HUES6 (cell line): ENCODE data around the gene AGBL4.

Source experiments
- H3K27ac ChIP-seq: 2 replicates; pipeline ENCODE4 v1.7.0; 2013; ENCODE audit warnings: low read depth, mild to moderate bottlenecking, low read length, inconsistent platforms
- H3K27me3 ChIP-seq: 2 replicates; pipeline ENCODE4 v1.6.1; 2013; ENCODE audit warnings: low read length; ENCODE audit not compliant: control insufficient read depth, insufficient read depth
- H3K36me3 ChIP-seq: 2 replicates; pipeline ENCODE4 v1.6.1; 2013; ENCODE audit warnings: low read length; ENCODE audit not compliant: control insufficient read depth, insufficient read depth
- H3K4me1 ChIP-seq: 2 replicates; pipeline ENCODE4 v1.6.1; 2013; ENCODE audit warnings: low read length; ENCODE audit not compliant: control insufficient read depth, insufficient read depth
- H3K4me3 ChIP-seq: 2 replicates; pipeline ENCODE4 v1.5.1; 2013; ENCODE audit warnings: low read depth, low read length
- H3K9ac ChIP-seq: one replicate; pipeline ENCODE4 v1.6.1; 2013; ENCODE audit warnings: mild to moderate bottlenecking, low read length
- H3K9me3 ChIP-seq: 2 replicates; pipeline ENCODE4 v1.6.1; 2013; ENCODE audit warnings: low read depth, low read length; ENCODE audit not compliant: control insufficient read depth, insufficient read depth

The AGBL4 gene

DNA sequence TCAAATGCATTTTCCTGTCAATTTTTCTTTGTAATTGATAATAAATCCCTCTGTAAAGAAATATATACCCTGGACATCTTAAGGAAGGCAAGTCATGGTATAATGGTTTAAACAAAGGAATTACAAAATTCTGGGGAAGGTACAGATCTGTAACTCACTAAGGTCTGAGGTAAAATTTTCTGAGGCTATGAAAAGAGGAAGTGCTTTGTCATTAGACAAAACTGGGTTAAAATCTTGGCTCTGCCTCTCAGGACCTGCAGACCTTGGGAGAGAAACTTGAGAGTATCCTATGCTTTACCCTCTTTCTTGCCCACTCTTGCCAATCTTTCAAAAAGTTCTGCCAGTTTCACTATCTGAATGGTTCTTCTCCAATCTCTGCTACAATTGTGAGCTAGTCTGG is 1220.3 kb downstream of the AGBL4 start:
- Histone ChIP-seq H3K9ac (no peak overlapping the region), H3K9me3 (no peaks in the 10 kb centered on the region), H3K27me3 (no peaks in the 10 kb centered on the region; the same call in 1 of the 2 replicates), H3K4me1 (no peaks in the 10 kb centered on the region), H3K27ac (no peak overlapping the region), H3K4me3 (no peak overlapping the region), H3K36me3 (no peaks in the 10 kb centered on the region)

DNA sequence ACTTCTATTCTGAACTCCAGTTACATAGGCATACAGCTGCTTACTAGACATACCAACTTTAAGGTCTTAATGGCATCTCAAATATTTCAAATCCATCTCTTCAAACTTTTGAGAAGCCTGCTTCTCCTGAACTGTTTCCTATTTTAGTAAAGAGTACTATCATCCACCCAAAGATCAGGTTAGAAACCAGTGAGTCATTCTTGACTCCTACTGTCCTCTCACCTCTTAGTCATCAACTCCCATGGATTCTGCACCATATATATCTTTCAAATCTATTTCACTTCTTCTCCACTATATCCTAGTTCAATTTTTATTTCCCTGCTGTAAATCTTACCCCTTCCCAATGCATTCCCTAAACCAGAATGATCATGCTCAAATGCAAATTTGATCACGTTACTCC is 1228.9 kb downstream of the AGBL4 start:
- Histone ChIP-seq H3K27me3 (no peaks in the 10 kb centered on the region), H3K9ac (no peak overlapping the region), H3K27ac (no peak overlapping the region), H3K9me3 (no peaks in the 10 kb centered on the region), H3K36me3 (no peaks in the 10 kb centered on the region), H3K4me1 (no peaks in the 10 kb centered on the region; the same call in 1 of the 2 replicates), H3K4me3 (no peak overlapping the region)

DNA sequence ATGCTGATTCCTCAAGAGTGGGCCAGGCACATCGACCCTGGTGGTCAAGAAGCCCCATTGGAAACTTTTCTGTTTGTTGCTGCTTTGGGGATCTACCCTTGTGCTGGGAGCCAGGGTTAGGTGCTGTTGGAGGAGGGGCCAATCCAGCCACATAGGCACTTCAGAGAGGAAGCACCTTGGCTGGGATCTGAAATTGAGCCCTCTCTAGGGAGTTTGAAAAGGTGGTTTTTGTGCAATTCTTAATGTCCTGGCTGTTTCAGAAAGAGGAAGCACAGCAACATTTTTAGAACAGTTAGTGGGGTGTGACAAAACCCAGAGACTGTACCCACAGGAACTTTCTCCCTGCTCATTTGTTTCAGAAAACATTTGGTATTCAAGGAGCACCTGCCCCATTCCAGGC is 1229.9 kb downstream of the AGBL4 start:
- H3K4me3 ChIP-seq: no peak overlapping the region
- H3K9me3 ChIP-seq: no peaks in the 10 kb centered on the region
- no peaks in the 10 kb centered on the region for H3K27me3 ChIP-seq
- no peaks in the 10 kb centered on the region; the same call in 1 of the 2 replicates for H3K4me1 ChIP-seq
- no peak overlapping the region for H3K9ac ChIP-seq
- H3K27ac ChIP-seq: no peak overlapping the region
- no peaks in the 10 kb centered on the region for H3K36me3 ChIP-seq

DNA sequence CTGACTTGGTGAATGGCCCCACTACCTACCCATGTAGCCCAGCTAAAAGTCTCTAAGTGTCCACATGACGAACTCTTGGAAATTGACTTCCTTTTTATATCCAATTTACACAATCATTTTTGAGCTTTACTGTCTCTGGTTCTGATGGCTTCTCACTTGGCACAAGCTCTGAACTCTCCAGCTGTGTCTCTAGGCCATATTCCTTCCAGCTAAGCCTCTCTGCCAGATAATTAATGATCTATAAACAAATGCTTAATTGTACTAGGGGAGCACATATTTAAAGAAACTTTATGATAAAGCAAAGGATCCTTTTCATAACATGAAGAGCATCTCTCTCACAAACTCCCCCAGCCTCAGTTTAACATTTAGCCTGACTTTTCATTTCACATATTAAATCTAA is 1230.8 kb downstream of the AGBL4 start:
- Histone ChIP-seq H3K27ac (no peak overlapping the region), H3K9me3 (no peaks in the 10 kb centered on the region), H3K36me3 (no peaks in the 10 kb centered on the region), H3K9ac (no peak overlapping the region), H3K4me3 (no peak overlapping the region), H3K27me3 (no peaks in the 10 kb centered on the region), H3K4me1 (no peaks in the 10 kb centered on the region; the same call in 1 of the 2 replicates)

DNA sequence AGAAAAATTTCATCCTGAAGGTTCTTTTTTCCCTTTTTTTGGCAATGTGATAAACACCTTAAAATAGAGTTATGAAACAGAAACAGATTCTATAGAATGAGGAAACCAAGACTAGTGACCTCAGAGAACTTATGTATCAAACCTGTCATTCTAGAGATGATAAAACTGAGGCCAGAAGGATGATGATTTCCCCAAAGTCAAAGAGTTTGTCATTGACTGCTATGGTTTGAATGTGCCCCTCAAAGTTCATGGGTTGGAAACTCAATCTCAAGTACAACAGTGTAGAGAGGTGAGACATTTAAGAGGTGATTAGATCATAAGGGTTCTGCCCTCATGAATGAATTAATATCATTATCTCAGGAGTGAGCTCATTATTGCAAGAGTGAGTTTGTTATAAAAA is 1233.4 kb downstream of the AGBL4 start:
- Histone ChIP-seq H3K9ac (no peak overlapping the region), H3K27me3 (no peaks in the 10 kb centered on the region), H3K4me1 (no peaks in the 10 kb centered on the region; the same call in 1 of the 2 replicates), H3K9me3 (no peaks in the 10 kb centered on the region), H3K36me3 (no peaks in the 10 kb centered on the region), H3K4me3 (no peak overlapping the region), H3K27ac (no peak overlapping the region)

DNA sequence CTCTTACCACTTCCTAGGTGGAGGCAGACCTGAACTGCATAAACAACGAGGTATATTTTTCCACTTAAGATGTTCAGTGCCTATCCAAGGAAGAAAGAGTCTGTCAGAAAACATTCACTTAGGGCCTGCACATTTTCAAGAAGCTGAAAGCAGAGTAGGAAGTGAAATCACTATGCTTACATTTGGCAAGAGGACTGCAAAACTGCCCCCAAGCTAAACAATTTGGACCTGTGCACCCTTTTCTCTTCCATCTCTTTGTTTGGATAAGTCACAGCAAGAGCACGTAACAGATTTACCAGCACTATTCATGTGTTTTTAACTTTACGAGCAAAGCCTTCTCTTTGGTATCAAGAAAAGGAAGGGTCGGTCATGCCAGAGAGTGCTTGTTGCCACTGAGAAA is 1233.9 kb downstream of the AGBL4 start:
- Histone ChIP-seq H3K9ac (no peak overlapping the region), H3K36me3 (no peaks in the 10 kb centered on the region), H3K27ac (no peak overlapping the region), H3K27me3 (no peaks in the 10 kb centered on the region), H3K9me3 (no peaks in the 10 kb centered on the region), H3K4me1 (no peaks in the 10 kb centered on the region; the same call in 1 of the 2 replicates), H3K4me3 (no peak overlapping the region)

DNA sequence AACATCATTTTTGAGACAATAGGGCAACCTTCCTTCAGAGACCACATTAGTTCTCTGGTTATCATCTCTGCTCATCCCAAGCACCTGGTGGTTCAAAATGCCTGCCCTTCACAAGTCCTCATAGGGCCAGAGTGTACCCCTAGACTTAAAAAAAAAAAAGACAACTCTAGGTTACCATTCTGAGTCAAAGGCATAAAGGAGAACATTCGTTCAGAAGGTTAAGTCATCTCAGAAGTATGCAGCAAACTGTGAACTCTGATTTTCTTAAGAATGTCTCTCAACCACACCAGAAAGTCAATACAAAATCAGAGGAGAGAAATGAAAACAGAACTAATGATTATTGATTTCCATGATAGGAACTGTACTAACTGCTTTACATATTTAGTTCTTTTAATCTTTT is 1237.9 kb downstream of the AGBL4 start:
- H3K27me3 ChIP-seq: no peaks in the 10 kb centered on the region
- H3K4me3 ChIP-seq: no peak overlapping the region
- H3K9ac ChIP-seq: no peak overlapping the region
- no peaks in the 10 kb centered on the region for H3K9me3 ChIP-seq
- no peaks in the 10 kb centered on the region for H3K4me1 ChIP-seq
- no peaks in the 10 kb centered on the region for H3K36me3 ChIP-seq
- no peak overlapping the region for H3K27ac ChIP-seq

DNA sequence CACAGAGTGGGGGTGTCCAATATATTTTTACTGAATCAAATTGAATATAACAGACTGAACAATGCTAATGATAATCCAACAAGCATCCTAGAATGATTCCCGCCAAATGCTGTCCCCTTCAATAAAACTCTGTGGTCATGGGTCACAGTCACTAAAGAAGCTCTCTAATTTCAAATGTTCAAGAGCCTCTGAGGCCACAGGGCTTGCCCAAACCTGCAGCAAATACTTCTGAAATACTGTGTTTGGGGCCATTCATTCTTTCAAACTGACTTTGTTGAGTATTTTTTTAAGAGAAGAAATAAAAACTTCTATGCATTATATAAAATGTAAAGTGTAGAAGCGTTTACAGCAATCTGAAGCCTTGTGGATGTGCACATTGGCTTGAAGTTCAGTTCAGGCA is 1239.5 kb downstream of the AGBL4 start:
- H3K9ac ChIP-seq: no peak overlapping the region
- H3K27me3 ChIP-seq: peaks cover 1% of the 10 kb centered on the region; the same call in 1 of the 2 replicates
- H3K4me3 ChIP-seq: no peak overlapping the region
- no peaks in the 10 kb centered on the region for H3K36me3 ChIP-seq
- H3K4me1 ChIP-seq: no peaks in the 10 kb centered on the region
- H3K27ac ChIP-seq: no peak overlapping the region
- no peaks in the 10 kb centered on the region for H3K9me3 ChIP-seq

DNA sequence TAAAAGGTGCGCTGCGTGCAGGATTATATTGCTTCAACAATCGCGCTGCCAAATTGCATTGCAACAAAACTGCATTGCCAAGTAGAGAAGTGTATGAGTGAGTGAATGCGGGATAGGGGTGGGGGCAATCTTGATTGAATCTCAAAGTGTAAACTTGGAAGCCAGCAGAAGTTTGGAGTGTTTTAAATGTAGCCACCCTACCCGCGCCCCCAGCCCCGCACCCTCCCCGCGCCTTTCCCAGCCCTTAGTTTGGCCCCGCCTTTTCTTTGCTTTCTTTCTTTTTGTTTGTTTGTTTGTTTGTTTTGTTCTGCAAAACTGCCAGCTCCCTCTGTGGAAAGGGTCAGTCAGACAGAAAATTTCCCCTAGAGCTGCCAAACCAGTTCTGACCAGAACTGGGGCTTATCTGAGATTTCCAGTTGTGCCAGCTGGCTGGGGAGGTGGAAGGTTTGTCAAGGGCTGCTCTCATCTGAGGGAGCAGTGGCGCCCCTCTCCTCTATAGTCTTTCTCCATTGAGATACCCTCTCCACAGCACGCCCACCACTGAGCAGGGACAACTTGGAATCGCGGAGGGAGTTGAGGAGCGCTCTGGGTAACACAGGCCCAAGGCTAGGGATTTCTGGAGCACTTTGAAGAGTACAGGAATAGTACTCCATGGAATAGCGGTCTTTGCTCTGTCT is 1246.4 kb downstream of the AGBL4 start:
- H3K9me3 ChIP-seq: no peaks in the 10 kb centered on the region
- H3K9ac ChIP-seq: peak overlapping the region; percentile 38
- no peak overlapping the region for H3K27ac ChIP-seq
- H3K27me3 ChIP-seq: peaks cover 23% of the 10 kb centered on the region
- H3K4me3 ChIP-seq: peak overlapping the region; percentile 84
- H3K4me1 ChIP-seq: peaks cover 6% of the 10 kb centered on the region; the same call in 1 of the 2 replicates
- no peaks in the 10 kb centered on the region for H3K36me3 ChIP-seq

DNA sequence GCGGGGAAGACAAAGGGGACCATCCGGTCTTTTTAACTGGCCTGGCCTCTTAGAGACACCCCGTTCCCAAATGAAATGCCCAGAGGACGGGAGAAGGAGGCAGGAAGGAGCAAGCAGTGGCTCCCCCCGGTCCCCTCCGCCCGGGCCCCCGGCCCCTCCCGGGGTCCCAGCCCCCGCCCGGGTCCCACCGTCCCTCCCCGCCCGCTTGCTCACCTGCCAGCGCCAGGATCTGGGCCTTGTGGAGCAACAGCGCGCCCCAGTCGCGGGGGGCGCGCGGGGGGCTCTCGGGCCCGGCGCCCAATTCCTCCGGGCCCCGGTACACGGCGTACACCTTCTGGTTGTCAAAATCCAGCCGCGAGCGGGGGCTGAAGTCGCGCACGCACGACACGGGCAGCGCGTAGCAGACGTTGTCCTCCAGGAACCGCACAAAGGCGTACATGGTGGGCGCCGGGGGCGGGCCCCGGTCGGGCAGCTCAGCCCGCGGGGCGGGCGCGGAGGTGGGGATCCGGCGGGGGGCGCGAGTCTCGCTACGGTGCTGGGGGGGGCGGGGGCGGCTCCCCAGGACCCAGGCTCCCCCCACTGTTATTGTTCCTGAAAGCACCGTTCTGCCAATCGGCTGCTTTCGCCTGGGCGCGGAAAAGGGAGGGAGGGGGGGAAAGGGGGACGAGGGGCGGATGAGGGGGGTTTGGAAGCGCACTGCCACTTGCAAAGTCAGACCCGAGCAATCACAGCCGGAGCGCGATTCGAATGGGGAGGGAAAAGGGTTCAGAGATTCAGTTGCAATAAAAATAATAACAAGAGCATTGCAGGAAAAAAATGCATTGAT is 1247.1 kb downstream of the AGBL4 start, which contains the start of gene BEND5:
Gene BEND5 (minus strand): TSS at position 499 of the 826 bp plus-strand sequence. CDS start 60 bp downstream, at position 439.
- Histone ChIP-seq H3K9ac (peak within 1 kb of the TSS; percentile 56), H3K36me3 (peaks cover 4% of the 10 kb centered on the region; the same call in 1 of the 2 replicates), H3K4me1 (peaks cover 6% of the 10 kb centered on the region; the same call in 1 of the 2 replicates), H3K4me3 (peak within 1 kb of the TSS; percentile 84), H3K9me3 (no peaks in the 10 kb centered on the region), H3K27me3 (peaks cover 23% of the 10 kb centered on the region), H3K27ac (no peak within 1 kb of the TSS)

DNA sequence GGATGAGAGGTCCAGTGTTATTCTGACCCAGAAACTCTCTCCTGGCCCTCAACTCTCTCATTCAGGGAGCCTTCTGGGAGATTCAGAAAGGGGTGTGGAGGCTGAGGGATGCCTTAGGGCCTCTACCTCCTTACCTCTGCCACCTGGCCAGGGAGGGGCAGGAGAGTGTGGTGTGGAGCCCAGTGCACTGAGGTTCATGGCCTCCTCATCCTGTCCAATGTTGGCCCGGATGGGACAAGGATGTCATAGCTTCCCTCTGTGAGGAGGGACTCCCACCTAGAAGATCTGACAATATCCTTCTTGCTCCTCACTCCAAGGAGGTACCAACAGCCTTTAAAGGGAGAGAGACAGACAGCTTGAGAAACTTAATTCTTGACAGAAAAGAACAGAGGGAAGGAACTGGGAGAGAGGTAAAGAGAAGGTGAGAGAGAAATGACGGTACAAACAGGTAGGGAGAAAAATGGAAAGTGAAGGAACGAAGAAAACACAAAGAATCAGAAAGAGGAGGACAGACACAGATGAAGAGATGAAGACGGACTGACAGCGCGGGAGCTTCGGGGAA is 1247.8 kb downstream of the AGBL4 start:
- peak overlapping the region; percentile 56 for H3K9ac ChIP-seq
- H3K36me3 ChIP-seq: peaks cover 7% of the 10 kb centered on the region; the same call in 1 of the 2 replicates
- H3K4me1 ChIP-seq: peaks cover 6% of the 10 kb centered on the region; the same call in 1 of the 2 replicates
- H3K27me3 ChIP-seq: peaks cover 23% of the 10 kb centered on the region
- no peak overlapping the region for H3K27ac ChIP-seq
- H3K9me3 ChIP-seq: no peaks in the 10 kb centered on the region
- H3K4me3 ChIP-seq: peak overlapping the region; percentile 84
